ENCODE results near the gene HADH. TPM values are rescaled to one million over a fixed set of nuclear protein-coding genes. Genes with fewer than 3 reads are reported as not detected.
A peak's percentile ranks its signal among the peaks of the same experiment; 100 is the strongest.

HADH gene
- total RNA-seq, 1 donor from 2014 or later: 37.9 TPM

DNA sequence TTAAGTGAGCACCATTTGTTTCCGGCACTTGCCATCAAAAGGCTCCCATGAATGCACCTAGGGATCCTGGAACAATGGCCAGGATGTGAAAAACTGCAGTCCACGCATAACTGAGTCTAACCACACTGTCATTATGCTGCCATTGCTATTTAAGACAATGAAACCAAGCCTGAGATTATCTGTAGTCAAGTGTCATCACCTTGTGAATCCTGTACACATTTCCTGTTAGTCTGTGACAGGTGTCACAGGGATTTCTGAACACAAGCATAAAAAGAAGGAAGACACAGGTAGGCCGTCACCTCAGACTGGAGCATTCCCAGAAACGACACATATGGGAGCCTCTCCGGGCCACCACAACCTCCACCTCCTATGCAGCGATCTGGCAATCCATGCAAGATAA lies 66.7 kb downstream of the HADH start:
- intact Hi-C loops (cut with DNase I): no loop called here
- Histone ChIP-seq H3K4me1 (no peaks in the 10 kb centered on the region), H3K9me3 (no peaks in the 10 kb centered on the region), H3K27me3 (no peaks in the 10 kb centered on the region), H3K4me3 (no peak overlapping the region), H3K27ac (no peak overlapping the region), H3K36me3 (no peaks in the 10 kb centered on the region)
- DNase-seq (no peak), ATAC-seq (no peak)
- TF ChIP-seq, protein P1, sequence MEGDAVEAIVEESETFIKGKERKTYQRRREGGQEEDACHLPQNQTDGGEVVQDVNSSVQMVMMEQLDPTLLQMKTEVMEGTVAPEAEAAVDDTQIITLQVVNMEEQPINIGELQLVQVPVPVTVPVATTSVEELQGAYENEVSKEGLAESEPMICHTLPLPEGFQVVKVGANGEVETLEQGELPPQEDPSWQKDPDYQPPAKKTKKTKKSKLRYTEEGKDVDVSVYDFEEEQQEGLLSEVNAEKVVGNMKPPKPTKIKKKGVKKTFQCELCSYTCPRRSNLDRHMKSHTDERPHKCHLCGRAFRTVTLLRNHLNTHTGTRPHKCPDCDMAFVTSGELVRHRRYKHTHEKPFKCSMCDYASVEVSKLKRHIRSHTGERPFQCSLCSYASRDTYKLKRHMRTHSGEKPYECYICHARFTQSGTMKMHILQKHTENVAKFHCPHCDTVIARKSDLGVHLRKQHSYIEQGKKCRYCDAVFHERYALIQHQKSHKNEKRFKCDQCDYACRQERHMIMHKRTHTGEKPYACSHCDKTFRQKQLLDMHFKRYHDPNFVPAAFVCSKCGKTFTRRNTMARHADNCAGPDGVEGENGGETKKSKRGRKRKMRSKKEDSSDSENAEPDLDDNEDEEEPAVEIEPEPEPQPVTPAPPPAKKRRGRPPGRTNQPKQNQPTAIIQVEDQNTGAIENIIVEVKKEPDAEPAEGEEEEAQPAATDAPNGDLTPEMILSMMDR (IDR thresholded peaks at IDR 0.05): no peak

DNA sequence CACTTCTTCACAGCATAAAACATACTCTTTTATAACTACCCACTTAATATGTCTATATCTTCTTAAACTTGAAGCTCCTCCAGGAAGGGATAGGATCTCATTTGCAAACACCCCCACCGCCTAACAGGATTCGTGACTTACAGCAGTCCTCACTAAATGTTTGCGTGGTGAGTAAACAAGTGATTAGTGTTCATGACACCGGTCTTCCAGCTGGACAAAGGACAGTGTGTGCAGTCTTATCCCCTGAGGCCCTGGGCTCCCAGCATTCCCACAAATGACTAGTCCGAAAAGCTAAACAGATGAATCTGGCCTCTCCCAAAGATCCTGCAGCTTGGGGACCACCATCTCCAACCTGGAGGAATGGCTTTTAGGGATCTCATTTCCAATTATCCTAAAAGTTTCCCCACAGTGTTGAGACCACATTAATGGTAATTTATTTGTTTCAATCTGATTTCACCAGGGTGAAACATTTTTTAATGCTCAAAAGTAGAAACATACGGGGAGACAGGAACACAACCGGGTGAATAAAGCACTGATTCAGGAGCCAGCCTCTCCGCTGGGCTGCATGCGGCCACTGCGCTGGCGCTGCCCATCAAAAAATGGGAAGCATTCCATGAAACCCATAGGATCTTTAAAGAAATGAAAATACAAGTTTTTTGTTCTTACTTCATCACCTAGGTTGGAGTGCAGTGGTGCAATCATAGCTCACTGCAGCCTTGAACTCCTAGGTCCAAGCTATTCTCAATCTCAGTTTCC lies 69.2 kb downstream of the HADH start:
- Histone ChIP-seq H3K36me3 (no peaks in the 10 kb centered on the region), H3K4me3 (no peak overlapping the region), H3K27me3 (peaks cover 4% of the 10 kb centered on the region), H3K9me3 (no peaks in the 10 kb centered on the region), H3K4me1 (no peaks in the 10 kb centered on the region), H3K27ac (no peak overlapping the region)
- intact Hi-C loops (cut with DNase I): no loop called here
- no peak for ATAC-seq
- TF ChIP-seq, protein P1 (IDR thresholded peaks at IDR 0.05): no peak
- no peak for DNase-seq

DNA sequence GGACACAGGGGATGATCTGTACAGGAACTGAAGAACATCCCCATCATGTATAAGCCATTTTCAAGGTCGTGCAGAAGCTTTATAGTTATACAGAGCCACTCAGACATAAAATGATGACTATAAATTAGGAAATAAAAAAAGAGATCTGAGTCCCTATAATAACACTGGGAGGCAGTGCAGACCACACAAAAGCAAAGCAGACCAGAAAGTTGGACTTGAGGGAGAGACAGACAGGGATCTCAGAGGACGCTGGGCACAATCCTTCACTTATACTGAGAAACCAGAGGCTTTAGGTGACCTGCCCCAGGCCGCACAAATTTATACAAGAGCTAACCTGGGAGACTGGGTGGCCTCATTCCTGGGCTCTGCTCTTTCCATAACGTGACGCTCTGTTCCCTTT lies 70.5 kb downstream of the HADH start:
- TF ChIP-seq, protein P1 (IDR thresholded peaks at IDR 0.05): peak; percentile 18
- Histone ChIP-seq H3K36me3 (no peaks in the 10 kb centered on the region), H3K27me3 (peaks cover 4% of the 10 kb centered on the region), H3K27ac (no peak overlapping the region), H3K4me1 (no peaks in the 10 kb centered on the region), H3K9me3 (no peaks in the 10 kb centered on the region), H3K4me3 (no peak overlapping the region)
- ATAC-seq (peak; percentile 27), DNase-seq (no peak)
- intact Hi-C loops (cut with DNase I): no loop called here

DNA sequence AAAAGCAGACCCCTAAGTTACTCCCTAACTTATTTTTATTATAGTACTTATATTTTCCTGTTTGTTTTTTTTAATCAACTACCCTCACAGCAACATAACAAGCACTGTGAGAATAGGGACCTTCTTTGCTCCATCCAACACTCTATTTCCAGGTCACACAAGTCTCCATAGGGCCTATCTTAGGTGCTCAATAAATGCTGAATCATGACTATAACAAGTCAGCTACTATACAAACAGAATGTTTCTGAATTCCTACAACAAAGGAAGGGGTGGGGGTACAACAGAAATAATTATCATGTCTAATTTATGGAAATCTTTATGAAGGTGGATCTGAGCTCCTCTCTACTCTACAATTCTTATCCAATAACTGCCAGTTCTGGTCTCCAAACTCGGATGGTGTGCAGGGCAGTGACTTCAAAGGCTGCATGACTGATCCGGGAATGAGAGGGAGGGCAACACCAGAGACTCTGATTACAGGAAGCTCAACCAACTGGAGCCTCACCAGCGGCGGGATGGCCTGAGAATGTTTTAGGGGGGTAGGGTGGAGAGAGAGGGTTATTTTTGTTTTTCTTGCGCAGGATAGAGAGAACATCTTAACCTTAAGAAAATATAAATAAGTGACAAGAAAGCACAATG lies 71.1 kb downstream of the HADH start:
- no peak overlapping the region for H3K4me3 ChIP-seq
- TF ChIP-seq, protein P1 (IDR thresholded peaks at IDR 0.05): no peak
- ATAC-seq (no peak), DNase-seq (no peak)
- intact Hi-C loops (cut with DNase I): no loop called here
- H3K36me3 ChIP-seq: no peaks in the 10 kb centered on the region
- H3K9me3 ChIP-seq: no peaks in the 10 kb centered on the region
- no peaks in the 10 kb centered on the region for H3K4me1 ChIP-seq
- H3K27me3 ChIP-seq: peaks cover 4% of the 10 kb centered on the region
- H3K27ac ChIP-seq: no peak overlapping the region

DNA sequence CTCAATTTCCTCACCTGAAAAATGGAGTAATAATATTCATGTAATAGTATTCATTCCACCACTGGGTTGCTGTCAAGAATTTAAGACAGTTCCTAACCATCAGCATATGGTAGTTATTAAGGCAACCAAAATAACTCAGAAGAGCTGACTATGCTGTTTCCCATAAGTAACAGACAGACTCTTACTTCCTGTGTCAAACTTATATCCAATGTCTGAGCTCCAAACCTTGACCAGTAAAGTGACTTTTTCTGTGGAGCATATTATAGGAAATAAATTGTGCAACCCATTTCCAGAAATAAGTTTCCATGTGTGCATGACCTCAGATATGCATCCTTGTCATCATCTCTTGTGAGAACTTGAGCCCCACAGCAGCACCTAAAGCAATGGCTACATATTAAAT lies 78.8 kb downstream of the HADH start:
- no peaks in the 10 kb centered on the region for H3K36me3 ChIP-seq
- no peaks in the 10 kb centered on the region for H3K27me3 ChIP-seq
- H3K4me1 ChIP-seq: no peaks in the 10 kb centered on the region
- DNase-seq (no peak), ATAC-seq (no peak)
- TF ChIP-seq, protein P1 (IDR thresholded peaks at IDR 0.05): no peak
- no peaks in the 10 kb centered on the region for H3K9me3 ChIP-seq
- intact Hi-C loops (cut with DNase I): no loop called here
- H3K4me3 ChIP-seq: no peak overlapping the region
- H3K27ac ChIP-seq: no peak overlapping the region

All from upper lobe of right lung (tissue), 1 donor.